Tibial nerve (tissue), 4 donors: Measurements from ENCODE around the gene NTRK2. TPM values are rescaled to one million over a fixed set of nuclear protein-coding genes. Genes with fewer than 3 reads are reported as not detected.

ENCODE experiments used
- DNase-seq, 2 donors: peaks; one replicate each; pipeline ENCODE4 v3.0.0-alpha.2; 2019; ENCODE audit warnings: low spot score in 2 of 2
- H3K27ac ChIP-seq, 4 donors: fragments of 200-600 bp; sonication (generic) in 3 of 4; one replicate each; pipeline ENCODE4 v1.5.1; 2017 to 2019; ENCODE audit warnings: mild to moderate bottlenecking in 1 of 4
- H3K27me3 ChIP-seq, 2 donors: fragments of 200-600 bp; sonication (generic) in 1 of 2; one replicate each; pipeline versions ENCODE4 v1.5.1 to v1.6.0; 2017 to 2019
- H3K36me3 ChIP-seq, 3 donors: fragments of 200-600 bp; sonication (generic); one replicate each; pipeline ENCODE4 v1.5.1; 2018 to 2019
- H3K4me1 ChIP-seq, 4 donors: fragments of 200-600 bp; sonication (generic) in 3 of 4; one replicate each; pipeline ENCODE4 v1.5.1; 2017 to 2019
- H3K4me3 ChIP-seq, 4 donors: fragments of 200-600 bp; sonication (generic) in 3 of 4; one replicate each; pipeline ENCODE4 v1.5.1; 2017 to 2019; ENCODE audit warnings: mild to moderate bottlenecking in 1 of 4, moderate library complexity in 1 of 4
- H3K9me3 ChIP-seq, 4 donors: fragments of 200-600 bp; sonication (generic) in 3 of 4; one replicate each; pipeline ENCODE4 v1.5.1; 2017 to 2019
- EP300 ChIP-seq, 2 donors: sonication (generic); formaldehyde crosslinking; IDR thresholded peaks; one replicate each; pipeline ENCODE4 v1.6.1; 2017; ENCODE audit warnings: antibody characterized with exemption in 2 of 2, mild to moderate bottlenecking in 1 of 2
- POLR2A ChIP-seq, 2 donors: fragments of 450-650 bp; IDR thresholded peaks; one replicate each; pipeline ENCODE4 v1.6.1; 2017; ENCODE audit warnings: antibody characterized with exemption in 2 of 2, mild to moderate bottlenecking in 2 of 2, moderate library complexity in 2 of 2
- WGBS, 2 donors: methylation state at CpG; one replicate each; pipeline ENCODE4 v1.1.5; 2018; 5-methylcytosine and 5-hydroxymethylcytosine counted together
- total RNA-seq, 4 donors: library from RNA; depleted of rRNA; stranded (reverse); fragments of >200 nt; gene quantifications; one replicate each; pipeline ENCODE4 v1.1.0, GENCODE V29; 2016
- TF ChIP-seq, protein P1 (sequence below), 5 experiments: fragments of 200-600 bp in 3 of 5; fragments of 450-650 bp in 2 of 5; sonication (generic) in 3 of 5; IDR thresholded peaks; one replicate each; pipeline ENCODE4 v1.5.1; 2016 to 2019; ENCODE audit warnings: antibody characterized with exemption in 5 of 5, mild to moderate bottlenecking in 3 of 5, moderate library complexity in 2 of 5

NTRK2 gene
- total RNA-seq, 4 donors from 2014 or later: 46.7 to 83.4 (median 69.5) TPM

DNA sequence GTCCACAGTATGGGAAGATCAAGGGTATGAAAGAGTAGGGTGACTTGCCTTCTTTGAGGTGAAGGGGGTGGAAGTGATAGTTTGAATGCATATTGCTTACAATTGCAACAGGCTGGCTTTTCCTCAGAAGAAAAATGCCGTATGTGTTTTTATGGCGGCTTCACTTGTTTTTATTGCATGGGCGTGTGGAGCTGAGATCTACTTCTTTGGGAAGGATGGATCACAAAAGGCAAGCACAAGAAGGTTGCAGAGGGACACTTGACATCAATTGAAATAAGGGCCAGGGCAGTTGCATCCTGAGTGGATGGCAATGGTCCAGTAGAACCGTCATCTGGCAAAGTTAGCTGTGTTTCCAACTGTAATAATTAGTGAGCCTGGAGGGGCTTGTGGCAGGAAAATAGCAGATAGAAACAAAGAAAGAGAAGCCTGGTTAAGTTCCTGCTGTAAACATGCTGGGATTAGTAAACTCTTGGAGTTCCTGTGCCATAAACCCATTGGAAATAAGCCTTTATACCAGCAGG is 138.4 kb downstream of the NTRK2 start:
- H3K4me3 ChIP-seq: no peak overlapping the region
- no peaks in the 10 kb centered on the region for H3K36me3 ChIP-seq
- TF ChIP-seq POLR2A (IDR thresholded peaks at IDR 0.05): no peak
- TF ChIP-seq EP300 (IDR thresholded peaks at IDR 0.05): no peak
- TF ChIP-seq, protein P1, sequence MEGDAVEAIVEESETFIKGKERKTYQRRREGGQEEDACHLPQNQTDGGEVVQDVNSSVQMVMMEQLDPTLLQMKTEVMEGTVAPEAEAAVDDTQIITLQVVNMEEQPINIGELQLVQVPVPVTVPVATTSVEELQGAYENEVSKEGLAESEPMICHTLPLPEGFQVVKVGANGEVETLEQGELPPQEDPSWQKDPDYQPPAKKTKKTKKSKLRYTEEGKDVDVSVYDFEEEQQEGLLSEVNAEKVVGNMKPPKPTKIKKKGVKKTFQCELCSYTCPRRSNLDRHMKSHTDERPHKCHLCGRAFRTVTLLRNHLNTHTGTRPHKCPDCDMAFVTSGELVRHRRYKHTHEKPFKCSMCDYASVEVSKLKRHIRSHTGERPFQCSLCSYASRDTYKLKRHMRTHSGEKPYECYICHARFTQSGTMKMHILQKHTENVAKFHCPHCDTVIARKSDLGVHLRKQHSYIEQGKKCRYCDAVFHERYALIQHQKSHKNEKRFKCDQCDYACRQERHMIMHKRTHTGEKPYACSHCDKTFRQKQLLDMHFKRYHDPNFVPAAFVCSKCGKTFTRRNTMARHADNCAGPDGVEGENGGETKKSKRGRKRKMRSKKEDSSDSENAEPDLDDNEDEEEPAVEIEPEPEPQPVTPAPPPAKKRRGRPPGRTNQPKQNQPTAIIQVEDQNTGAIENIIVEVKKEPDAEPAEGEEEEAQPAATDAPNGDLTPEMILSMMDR (IDR thresholded peaks at IDR 0.05): no peak
- no peak overlapping the region for H3K27ac ChIP-seq
- H3K27me3 ChIP-seq: no peaks in the 10 kb centered on the region
- WGBS, 2 donors: 71 to 76% methylated on average over 4 of the region's 4 CpGs
- peaks cover 0 to 22% (median 5%) of the 10 kb centered on the region in 4 donors for H3K4me1 ChIP-seq
- DNase-seq: no peak
- H3K9me3 ChIP-seq: no peaks in the 10 kb centered on the region

DNA sequence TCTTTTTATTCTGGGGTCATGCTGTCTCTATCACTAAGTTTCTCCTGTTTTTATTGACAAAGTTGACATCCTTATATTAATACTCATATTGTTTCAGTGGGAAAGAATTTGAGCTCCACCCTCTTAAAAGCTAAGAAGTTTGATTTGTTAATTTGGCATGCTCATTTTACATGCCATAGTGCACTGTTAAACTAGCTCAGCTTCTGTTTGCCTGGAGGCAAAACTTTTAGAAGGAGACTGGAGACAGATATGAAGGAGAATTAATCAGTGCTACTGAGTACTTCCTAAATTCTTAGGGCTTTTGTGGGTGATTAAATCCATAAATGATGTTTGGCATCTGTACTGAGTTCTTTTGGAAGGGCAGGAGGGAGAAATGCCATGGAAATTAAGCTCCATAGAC is 138.9 kb downstream of the NTRK2 start:
- H3K4me3 ChIP-seq: no peak overlapping the region
- H3K27me3 ChIP-seq: no peaks in the 10 kb centered on the region
- no peak for DNase-seq
- H3K9me3 ChIP-seq: no peaks in the 10 kb centered on the region
- no peaks in the 10 kb centered on the region for H3K36me3 ChIP-seq
- TF ChIP-seq EP300 (IDR thresholded peaks at IDR 0.05) (no peak), POLR2A (IDR thresholded peaks at IDR 0.05) (no peak)
- TF ChIP-seq, protein P1 (IDR thresholded peaks at IDR 0.05): no peak
- H3K4me1 ChIP-seq: peaks cover 0 to 25% (median 5%) of the 10 kb centered on the region in 4 donors
- H3K27ac ChIP-seq: no peak overlapping the region

DNA sequence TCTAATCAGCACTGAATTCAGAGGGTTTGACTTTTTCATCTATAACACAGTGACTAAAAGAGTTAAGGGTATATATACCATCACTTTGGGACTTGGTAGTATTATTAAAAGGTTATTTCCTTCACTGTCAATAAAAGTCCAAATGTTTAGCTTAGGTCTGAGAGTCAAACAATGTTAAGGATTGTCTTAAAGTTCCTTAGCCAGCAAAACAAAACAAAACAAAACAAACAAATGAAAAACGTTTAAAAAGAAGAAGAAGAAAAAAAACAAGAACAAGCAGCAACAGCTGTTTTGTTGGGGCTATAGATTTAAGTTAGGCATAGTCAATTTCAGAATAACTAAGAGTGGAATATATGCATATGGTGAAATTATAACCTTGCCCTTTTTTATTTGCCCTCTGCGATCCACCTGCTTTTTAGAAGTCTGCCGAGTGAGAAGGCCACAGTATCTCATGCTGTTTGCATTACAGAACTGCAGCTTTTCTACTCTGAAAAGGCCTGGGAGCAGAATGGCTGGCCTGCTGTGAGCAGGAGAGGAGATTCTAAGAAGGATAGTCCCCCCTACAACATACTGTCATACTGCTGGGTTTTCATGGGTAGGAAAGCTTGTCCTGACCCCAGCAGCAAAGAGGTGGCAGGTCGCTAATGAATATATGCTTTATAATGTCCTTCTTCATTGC is 141.7 kb downstream of the NTRK2 start:
- 54 to 66% methylated on average over 4 of the region's 4 CpGs for WGBS, 2 donors
- TF ChIP-seq POLR2A (IDR thresholded peaks at IDR 0.05) (no peak), EP300 (IDR thresholded peaks at IDR 0.05) (no peak)
- TF ChIP-seq, protein P1 (IDR thresholded peaks at IDR 0.05): no peak

DNA sequence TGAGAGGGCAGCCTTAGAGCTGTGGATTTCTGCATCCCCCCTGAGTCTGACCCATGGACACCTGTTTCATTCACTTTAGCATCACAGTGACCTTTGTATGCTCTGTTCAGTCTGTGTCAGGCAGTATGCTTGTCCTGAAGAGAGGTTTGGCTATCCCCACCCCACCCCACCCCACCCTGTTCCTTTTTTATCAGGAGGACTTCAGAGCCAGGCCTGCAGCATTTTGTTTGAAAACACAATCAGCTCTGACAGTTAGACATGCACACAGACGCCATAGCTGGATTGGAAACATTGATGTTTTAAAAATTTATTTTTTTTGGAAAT is 142.2 kb downstream of the NTRK2 start:
- WGBS, 2 donors: 78% methylated on average over 1 of the region's 1 CpG
- TF ChIP-seq EP300 (IDR thresholded peaks at IDR 0.05) (no peak), POLR2A (IDR thresholded peaks at IDR 0.05) (no peak)
- TF ChIP-seq, protein P1 (IDR thresholded peaks at IDR 0.05): no peak
- H3K4me1 ChIP-seq: peaks cover 0 to 17% (median 3%) of the 10 kb centered on the region in 4 donors
- DNase-seq: no peak
- H3K4me3 ChIP-seq: no peak overlapping the region
- no peaks in the 10 kb centered on the region for H3K9me3 ChIP-seq
- H3K27me3 ChIP-seq: no peaks in the 10 kb centered on the region
- H3K27ac ChIP-seq: no peak overlapping the region
- no peaks in the 10 kb centered on the region for H3K36me3 ChIP-seq

More for the DNA sequence above, 141.7 kb downstream of the NTRK2 start:
- Histone ChIP-seq H3K27me3 (no peaks in the 10 kb centered on the region), H3K9me3 (no peaks in the 10 kb centered on the region), H3K27ac (no peak overlapping the region), H3K4me3 (no peak overlapping the region), H3K4me1 (peaks cover 0 to 17% (median 3%) of the 10 kb centered on the region in 4 donors), H3K36me3 (no peaks in the 10 kb centered on the region)
- no peak for DNase-seq

DNA sequence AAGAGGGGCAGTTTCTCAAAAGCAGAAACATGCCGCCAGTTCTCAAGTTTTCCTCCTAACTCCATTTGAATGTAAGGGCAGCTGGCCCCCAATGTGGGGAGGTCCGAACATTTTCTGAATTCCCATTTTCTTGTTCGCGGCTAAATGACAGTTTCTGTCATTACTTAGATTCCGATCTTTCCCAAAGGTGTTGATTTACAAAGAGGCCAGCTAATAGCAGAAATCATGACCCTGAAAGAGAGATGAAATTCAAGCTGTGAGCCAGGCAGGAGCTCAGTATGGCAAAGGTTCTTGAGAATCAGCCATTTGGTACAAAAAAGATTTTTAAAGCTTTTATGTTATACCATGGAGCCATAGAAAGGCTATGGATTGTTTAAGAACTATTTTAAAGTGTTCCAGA is 142.8 kb downstream of the NTRK2 start:
- Histone ChIP-seq H3K27ac (no peak overlapping the region), H3K4me3 (no peak overlapping the region), H3K27me3 (no peaks in the 10 kb centered on the region), H3K9me3 (no peaks in the 10 kb centered on the region), H3K36me3 (no peaks in the 10 kb centered on the region), H3K4me1 (peaks cover 0 to 17% (median 3%) of the 10 kb centered on the region in 4 donors)
- 84 to 85% methylated on average over 5 of the region's 5 CpGs for WGBS, 2 donors
- TF ChIP-seq POLR2A (IDR thresholded peaks at IDR 0.05) (no peak), EP300 (IDR thresholded peaks at IDR 0.05) (no peak)
- TF ChIP-seq, protein P1 (IDR thresholded peaks at IDR 0.05): no peak
- no peak for DNase-seq
